GM10266 (cell line): ENCODE data around the gene CHRDL2.
A peak's percentile ranks its signal among the peaks of the same experiment; 100 is the strongest.

Experiments
- DNase-seq: peaks from one replicate; pipeline ENCODE4 v3.0.0; 2012; ENCODE audit errors: extremely low spot score
- TF ChIP-seq, protein P1 (sequence below): IDR thresholded peaks from 2 replicates; pipeline ENCODE4 v1.5.1; 2012; ENCODE audit warnings: mild to moderate bottlenecking, low read depth; ENCODE audit not compliant: control insufficient read depth, insufficient read depth; ENCODE audit errors: missing control alignments

CHRDL2 gene

DNA sequence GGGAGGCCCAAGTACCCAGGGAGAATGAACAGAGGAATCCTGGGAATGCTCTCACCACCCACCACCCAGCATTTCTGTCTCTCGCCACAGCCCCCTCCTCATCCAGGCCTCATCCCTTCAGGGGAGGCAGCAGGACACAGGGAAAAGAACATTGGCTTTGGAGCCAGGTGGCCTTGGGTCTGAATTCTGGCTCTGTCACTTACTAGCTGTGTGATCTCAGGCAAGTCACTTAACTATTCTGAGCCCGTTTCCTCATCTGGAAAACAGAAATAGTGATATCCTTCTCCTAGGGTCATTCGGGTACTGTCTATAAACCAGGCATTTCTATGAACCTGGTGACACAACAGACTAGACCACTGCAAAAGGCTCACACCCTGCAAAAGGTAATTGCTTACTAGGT is 22.1 kb downstream of the CHRDL2 start:
- DNase-seq: no peak
- TF ChIP-seq, protein P1, sequence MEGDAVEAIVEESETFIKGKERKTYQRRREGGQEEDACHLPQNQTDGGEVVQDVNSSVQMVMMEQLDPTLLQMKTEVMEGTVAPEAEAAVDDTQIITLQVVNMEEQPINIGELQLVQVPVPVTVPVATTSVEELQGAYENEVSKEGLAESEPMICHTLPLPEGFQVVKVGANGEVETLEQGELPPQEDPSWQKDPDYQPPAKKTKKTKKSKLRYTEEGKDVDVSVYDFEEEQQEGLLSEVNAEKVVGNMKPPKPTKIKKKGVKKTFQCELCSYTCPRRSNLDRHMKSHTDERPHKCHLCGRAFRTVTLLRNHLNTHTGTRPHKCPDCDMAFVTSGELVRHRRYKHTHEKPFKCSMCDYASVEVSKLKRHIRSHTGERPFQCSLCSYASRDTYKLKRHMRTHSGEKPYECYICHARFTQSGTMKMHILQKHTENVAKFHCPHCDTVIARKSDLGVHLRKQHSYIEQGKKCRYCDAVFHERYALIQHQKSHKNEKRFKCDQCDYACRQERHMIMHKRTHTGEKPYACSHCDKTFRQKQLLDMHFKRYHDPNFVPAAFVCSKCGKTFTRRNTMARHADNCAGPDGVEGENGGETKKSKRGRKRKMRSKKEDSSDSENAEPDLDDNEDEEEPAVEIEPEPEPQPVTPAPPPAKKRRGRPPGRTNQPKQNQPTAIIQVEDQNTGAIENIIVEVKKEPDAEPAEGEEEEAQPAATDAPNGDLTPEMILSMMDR: no peak

DNA sequence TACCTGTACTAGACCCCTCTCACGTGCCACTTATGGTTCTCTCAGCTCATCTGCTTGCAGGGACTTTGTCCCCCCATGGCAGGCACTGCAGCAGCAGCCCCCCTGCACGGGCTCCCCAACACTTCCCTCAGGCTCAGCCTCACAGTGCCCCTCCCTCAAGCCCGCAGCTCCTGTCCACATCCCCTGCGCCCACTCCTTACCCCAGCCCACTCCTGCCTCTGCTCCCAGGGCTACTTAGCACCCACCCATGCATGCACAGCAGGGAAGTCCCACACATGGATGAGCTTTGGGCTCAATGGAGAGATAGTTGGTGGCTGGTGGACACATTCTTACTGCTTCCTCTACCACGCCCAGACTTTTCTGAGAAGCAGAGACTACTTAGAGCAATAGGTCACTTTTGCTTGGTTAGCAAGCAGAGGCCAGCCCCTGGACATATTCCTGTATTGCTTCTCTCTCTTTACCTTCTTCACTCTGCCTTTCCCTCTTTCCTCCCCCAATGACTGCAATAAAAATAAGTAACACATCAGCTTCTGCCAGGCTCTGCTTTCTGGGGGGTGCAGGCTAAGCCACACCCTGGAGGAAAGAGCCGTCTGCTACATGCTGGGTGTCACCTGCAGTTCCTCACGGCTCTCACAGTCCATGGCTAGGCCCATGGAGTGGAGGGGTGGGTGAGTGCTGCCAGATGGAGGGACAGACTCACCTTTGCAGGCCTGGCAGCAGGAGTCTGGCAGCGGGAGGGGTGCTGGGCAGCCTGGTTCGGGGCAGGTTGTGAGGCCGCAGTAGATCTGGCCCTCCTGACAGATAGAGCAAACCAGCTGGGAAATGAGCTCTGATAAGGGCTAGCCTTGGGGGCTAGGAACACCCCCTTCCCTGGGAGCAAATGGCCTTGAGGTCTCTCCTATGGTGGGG is 23.4 kb downstream of the CHRDL2 start:
- TF ChIP-seq, protein P1: no peak
- DNase-seq: no peak

DNA sequence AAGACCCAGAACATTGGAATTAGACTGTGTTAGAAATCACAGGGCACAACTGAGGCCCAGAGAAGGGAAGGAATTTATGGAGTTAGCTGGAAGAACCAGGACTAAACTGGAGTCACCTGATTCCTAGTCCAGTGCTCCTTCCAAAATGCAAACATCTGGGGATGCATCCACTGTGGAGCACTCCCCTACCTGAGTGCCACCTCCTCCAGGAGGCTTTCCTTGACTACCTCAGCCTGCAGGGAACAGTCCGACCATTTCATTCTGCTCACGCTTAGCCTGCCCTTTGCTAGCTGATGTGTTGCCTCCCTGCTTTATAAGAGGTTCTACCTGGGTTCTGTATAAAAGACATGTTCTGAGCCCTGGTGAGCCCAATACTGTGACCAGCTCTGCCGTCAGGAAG is 24.0 kb downstream of the CHRDL2 start:
- TF ChIP-seq, protein P1: no peak
- DNase-seq: no peak

DNA sequence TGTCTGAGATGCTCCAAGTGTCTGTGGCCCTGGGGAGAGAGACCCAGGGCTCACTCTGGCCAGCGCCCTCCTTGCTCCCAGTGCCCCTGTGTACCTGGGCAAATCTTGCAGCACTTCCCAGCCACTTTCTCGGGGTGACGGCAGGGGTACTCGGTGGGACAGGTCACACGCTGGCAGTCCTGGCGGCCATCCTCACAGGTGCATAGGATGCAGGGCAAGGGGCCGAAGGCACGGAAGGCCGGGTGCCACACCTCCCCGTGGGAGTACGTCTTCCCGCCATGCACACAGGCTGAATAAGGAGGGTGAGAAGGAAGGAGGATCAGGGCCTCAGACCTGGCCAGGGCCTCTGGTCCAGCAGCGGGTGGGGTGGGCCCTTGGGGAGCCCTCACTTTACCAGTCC is 28.0 kb downstream of the CHRDL2 start:
- no peak for DNase-seq
- TF ChIP-seq, protein P1: no peak

DNA sequence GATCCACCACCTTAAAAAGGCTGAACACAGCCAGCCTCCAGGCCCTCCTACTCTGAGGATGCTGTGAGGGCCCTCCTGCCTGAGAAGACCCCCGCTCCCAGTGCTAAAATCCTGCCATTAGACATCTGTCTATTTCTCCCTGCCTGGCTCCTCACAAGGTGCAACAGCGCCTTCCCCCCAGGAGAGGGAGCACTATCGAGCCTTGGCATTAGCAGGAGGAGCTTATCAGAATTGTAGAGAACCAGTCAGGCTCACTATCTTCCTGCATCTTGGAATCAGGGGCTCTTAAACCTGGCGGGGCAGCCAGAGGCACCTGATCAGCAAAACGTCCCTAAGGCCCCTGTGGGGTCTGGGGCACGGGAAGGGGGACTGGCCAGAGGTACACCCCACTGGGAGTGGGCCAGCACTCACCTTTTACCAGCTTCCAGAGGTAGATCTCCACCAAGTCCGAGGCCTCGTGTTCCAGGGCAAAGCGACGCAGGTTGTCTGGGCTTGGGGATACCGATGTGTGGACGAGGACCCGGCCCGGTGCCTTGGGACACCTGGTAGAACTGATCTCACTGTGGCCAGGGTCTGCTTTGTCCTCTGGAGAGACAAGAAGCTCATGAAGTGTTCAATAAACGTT is 28.7 kb downstream of the CHRDL2 start:
- DNase-seq: peak; percentile 74
- TF ChIP-seq, protein P1: peak; percentile 92

DNA sequence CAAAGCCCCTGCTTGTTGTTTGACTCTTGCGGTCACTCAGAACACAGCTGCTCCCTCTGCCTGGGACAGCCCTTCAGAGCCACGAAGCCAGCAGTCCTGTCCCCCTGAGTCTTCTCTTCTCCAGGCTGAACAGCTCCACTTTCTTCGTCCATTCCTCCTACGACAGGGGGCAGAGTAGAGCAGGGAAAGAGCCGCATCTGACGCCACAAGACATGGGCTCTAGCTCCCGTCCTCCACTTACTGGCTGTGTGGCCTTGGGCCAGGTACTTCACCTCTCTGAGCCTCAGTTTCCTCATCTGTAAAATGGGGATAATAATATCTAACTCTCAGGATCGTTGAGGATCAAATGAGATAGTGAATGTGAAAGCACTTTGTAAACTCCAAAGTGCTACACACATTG is 29.9 kb downstream of the CHRDL2 start:
- DNase-seq: no peak
- TF ChIP-seq, protein P1: peak; percentile 25
